Endothelial cell of hepatic sinusoid (primary cell): Measurements from ENCODE around the gene GGA3.

Experiments used
- in situ Hi-C: cut with HindIII; loops from 2 replicates; pipeline ENCODE4 v1.10.0; 2017; ENCODE audit warnings: low sequenced_read_pairs

GGA3 gene

DNA sequence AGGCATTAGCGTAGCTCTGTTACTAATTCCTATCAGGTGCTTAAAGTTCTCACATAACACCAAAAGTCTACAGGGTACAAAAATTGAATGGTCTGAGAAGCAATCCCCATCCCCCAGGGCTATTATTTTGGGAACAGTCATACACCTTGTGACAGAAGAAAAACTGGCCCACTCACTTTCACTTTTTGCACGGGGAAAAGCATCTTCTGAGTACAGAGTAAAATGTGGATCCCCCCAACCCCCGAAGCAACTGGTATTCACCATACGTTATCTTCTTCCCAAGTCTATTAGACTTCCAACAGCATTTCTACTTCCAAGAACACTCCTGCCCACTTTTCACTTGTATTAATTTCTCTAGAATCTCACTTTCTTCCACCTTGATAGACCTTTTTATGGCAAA lies 11.8 kb downstream of the GGA3 start:
- in situ Hi-C loops: no loop called here

DNA sequence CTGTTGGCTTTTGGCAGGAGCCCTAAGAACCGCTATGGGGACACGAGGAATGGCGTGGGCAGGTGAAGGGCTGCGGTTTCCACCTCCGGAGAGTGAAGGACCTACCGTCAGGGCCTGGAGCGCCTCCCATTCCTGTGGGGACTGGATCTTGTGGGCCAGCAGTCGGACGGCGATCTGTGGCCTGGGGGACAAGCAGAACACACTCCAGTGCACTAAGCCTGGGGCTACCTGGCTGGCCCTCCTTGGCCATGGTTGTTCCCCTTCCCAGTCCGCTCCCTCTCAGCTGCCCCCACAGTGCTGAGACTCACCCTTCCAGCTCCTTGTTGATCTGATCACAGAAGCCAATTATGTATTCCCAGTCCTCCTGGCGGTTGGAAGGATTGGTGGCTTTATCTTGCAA lies 15.0 kb downstream of the GGA3 start:
- in situ Hi-C loops: no loop called here

DNA sequence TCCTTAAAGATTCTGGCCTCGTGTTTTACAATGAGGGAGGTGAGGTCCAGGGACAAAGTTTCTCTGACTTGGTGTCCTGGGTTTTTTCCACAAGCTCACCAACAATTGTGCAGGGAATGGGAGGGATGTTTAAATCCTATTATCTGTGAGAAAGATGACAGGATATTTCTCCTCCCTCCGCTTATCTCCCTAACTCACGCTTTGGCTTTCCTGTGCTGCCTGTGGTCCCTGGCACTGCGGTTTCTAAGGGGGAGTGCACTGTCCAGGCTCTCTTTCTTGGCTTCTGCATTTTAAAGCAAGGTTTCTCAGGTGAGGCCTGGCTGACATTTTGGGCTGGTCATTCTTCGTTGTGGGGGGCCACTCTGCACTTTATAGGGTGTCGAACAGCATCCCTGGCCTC lies 16.4 kb downstream of the GGA3 start:
- in situ Hi-C loops: no loop called here

DNA sequence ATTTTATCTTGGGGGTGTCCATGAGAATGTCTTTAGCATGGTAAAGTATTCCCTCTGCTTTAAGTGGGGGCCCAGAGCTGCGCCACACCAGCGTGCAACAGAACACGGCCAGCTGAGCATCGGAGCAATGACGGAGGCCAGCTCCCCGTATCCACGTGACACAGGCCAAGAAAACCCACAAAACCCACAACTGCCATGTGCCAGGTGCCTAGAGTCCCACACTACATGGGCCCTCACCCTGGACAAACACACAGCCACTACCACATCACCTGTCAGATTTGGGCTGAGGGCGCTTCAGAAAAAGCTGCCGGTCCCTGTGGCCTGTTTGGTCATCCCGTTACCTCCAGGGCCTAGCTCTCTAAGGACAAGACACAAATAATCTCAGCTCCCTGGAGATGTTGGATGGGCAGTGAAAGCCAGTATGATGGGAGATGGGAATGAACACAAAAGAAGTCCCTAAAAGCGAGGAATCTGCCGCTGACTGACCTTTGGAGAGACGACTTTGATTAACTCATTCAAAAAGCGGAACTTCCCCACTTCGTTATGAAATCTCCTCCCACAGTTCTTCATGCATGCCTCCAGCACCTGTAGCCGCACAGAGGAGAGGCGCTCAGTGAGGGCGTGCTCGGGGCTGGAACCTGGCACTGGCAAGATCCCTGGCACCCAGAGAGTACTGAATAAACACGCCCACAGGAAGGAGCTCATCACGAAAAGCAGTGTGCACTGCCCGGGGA lies 17.1 kb downstream of the GGA3 start:
- in situ Hi-C loops: no loop called here

DNA sequence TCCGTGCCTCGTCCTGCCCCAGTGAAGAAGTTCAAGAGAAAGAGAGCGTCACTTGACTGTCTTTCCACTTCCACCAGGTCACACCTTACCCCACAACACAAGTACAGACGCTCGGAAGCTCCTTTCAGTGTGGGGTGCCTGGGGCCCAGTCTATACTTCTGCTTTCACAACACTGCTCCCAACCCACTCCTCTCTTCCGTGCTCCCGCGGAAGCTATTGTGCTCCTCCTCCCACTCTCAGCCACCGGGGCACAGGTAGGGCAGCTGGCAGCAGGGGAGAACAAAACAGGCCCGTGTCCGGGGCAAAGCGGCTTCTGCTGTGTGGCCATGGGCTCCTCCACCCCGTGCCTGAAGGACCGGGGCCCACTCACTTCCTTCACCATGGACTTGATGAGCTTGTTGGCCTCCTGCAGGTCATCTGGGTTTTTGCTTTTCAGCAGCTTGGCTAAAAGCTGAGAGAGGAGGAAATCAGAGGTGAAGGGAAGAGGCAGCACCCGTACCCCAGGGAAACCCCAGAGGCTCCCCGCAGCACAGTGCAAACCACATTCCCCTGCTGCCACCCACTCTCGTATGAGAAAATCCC lies 18.9 kb downstream of the GGA3 start:
- in situ Hi-C loops: no loop called here

DNA sequence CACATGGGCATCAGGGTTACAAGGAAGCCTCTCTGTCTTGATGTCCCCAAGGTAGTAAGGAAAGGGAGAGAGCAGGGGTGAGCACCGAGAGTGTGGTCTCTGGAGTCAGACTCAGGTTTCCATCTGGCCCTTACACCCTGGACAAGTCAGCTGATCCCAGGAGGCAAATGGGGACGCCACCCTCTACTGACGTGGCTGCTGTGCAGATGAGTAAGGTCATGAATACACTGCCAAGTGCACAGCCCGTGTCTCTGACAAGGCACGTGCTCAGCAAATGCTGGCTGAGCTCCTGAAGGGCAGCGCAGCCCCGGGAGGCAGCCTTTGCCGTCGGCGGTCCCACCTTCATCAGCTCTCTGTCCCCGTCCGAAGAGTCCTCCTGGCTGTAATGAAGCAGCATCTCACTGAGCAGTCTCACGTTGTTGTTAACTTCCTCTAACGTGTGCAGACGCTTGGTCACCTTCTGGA lies 19.4 kb downstream of the GGA3 start:
- in situ Hi-C loops: no loop called here

DNA sequence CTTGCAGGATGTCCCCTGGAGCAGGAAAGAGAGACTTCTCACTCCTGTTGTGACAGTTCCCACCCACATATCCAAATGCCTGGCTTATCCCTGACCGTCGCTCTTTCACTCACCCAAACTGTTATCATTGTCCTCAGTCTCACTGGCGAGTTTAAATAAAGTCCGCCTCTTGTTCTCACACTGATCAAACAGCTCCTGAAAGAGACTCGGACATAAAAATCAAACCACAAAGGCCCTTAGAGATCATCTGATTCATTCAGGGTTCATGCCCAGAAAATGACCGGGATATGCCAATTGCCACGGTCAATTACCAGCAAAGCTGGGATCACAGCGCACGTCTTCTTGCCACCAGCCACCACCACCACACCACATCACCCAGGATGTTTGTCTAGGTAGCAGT lies 19.9 kb downstream of the GGA3 start:
- in situ Hi-C loops: no loop called here

DNA sequence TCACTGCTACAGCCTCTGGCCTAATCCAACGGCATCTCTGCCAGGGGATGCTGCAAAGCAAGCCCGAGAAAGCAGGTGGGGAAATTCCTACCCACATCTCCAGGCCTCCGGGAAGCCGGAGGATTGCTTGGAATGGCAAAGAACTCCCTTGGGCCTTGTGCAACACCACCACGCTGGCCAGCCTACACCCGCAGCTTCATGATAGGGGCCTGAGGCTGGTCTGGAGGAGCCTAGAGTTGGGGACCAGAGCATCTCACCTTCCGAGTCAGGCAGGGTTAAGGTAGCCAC lies 20.3 kb downstream of the GGA3 start:
- in situ Hi-C loops: no loop called here

DNA sequence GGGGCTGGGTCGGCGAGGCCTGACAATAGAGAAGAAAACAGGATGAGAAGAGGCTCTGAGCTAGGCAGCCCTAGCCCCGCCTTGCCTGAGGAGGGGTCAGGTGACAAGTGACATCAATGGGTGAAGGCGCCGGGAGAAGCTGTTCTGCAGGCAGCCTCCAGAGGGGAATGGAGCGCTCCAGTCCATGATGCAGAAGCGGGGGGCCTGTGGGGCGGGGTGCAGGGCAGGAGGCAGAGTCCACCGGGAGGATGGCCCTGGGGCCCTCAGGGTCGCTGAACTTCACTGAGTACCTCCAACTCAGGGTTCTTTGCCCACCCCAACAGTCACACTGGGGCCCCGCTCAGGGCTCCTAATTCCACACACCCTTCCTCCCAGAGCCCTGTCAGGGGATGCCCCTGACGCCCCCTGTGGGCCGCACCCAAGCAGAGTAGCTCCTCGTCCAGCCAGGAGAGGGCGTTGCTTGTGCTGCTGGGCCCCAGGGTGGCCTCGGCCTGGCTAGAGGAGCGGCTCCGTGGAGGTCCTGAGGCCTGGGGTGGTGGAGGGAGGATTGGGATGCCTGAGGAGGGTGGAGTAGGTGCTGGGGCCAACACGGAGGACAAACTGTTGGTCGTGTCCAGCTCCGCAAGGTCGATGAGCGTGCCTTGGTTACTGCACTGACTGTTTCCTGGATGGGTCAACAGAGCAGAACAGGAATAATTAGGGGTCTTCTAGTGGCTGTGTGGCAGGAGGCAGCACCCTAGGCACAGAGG lies 20.8 kb downstream of the GGA3 start:
- in situ Hi-C loops: no loop called here

DNA sequence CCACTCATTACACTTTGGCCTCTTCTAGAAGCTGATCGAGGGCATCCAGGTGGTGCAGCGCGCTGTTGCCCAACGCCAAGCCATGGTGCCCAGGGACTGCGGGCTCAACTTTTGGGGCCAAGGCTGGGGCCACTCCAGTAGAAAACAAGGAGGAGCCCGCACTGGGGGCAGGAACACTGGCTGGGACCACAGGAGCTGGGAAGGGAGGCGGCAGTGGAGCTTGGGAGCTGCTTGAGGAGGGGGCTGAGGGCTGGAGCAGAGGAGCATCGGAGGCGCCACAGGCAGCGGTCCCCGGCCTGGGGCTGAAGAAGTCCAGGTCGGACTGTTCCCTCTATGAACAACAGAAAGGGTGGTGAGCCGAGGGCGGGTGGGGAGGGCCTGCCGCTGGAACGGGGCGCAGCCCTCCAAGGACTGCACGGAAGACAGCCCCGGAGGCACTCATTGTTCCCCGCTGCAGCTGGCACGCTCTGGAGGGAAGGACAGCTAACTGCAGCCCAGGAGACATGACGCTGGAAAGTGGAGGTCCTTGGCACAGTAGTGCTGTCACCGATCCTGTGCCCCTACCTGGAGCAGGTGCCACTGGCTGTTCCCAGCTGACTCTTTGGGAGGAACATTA lies 21.5 kb downstream of the GGA3 start:
- in situ Hi-C loops: no loop called here

DNA sequence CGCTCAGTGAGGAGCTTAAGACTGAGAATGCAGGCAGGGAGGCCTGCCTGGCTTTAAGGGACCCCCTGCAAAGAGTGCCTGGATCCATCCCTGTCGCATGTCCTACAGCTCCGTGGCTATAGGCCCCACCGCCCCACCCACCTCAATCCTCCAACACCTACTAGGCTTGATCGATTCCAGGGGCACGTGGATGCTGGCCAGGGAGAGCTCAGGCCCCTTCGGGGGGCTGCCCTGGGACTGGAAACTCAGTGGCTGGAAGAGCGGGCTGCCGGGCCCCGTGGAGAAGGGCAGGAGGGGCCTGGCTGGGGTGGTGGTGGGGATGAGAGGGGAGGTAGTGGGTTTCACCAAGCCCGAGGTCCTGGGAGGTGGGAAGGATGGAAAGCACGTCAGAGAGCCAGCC lies 22.2 kb downstream of the GGA3 start:
- in situ Hi-C loops: no loop called here

DNA sequence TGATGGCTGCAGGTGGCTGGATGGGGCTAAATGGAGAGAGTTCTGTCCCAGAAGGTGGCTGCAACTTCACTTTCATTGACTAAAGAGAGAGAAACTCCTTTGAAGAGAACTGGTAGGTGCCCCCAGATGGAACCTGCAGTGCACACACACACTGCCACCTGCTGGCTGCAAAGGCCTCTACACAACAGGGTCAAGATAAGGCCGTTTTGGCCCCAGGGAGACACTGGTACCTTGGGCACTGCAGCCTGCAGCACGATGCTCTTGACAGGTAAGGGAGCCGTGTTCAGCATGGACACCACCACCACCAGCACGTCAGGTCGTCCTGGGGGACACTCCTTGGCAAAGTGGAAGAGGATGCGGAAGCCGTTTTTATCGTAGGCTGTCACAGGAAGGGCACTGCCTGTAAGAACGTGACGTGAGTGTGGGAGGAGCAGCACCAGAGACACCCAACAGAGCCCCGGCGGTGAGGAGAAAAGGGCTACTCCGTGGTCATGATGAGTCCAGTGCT lies 22.7 kb downstream of the GGA3 start:
- in situ Hi-C loops: no loop called here

DNA sequence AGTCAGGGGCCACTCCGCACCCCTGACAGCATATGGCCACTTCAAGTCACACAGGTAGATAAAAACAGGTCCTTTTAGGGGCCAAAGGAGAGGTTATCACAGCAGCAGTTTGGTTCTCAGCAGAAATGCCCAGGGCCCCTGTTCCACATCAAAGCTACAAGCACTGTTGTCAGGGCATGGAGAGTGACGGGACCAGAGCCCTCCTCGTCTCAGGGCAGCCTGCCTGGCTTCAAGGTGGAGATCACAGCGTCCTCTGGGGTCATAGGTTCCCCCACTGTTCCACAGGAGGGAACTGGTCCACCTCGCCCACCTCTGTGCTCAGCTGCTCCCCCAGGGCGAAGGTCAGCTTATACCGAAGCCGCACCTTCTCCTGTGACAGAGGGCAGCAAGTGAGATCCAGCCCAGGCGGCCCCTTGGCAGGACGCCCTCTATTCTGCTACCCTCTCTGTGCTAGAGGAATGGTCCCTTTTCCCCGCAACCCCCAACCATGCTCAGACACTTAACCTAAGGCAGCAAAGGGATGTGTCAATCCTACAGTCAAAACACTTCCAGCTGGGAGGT lies 23.3 kb downstream of the GGA3 start:
- in situ Hi-C loops: no loop called here

DNA sequence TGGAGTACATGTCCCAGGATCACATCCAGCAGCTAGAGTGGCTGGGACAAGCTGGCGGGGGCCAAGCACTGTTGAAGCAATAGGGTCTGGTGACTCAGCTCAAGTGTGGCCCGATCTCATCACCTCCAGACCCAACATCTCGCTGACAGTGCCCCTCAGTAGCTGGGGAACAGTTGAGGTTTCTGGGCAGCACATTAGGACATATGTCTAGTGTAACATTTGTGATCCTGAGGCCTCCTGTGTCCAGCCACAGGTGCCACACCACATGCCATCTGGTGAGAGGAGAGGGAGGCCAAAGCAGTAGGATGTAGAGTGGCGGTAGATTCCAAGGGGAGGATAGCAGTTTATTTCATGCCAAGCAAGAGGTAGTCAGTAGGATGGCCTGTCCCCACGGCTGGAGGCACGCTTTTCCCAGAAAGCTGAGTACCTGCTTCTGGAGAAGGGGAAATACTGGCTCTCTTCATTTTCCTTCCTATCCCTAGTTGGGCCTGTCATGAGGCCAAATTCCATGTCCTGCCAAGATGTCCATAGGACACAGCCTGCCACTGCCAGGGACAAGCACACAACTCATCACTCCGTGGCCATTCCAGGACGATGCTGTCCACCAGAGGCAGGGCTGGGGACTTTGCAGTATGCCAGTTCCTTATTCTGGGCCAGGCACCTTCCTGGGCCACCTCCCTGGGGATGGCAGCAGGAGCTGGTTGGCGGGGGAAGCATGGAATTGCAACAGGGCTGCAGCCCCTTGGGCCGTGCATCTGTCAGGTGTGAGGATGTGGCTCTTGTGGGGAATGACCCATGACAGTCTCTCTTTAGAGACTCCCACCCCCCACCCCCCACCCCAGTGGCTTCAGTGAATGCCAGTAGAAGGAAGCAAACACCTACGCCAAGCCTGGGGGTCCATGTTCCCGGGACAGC lies 24.0 kb downstream of the GGA3 start:
- in situ Hi-C loops: no loop called here

DNA sequence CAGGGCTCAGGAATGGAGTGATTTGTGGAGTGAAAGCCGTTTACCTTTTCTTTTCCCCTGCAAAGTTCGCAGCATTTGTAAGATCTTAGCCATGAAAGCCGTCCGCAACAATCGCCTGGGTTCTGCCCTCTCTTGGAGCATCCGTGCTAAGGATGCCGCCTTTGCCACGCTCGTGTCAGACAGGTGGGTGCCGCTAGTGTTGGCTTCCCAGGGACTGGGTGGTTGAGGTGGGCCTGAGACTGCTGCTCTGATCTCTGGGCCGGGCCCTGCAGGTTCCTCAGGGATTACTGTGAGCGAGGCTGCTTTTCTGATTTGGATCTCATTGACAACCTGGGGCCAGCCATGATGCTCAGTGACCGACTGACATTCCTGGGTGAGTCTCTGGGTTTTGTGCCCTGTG lies 28.6 kb downstream of the GGA3 start:
- in situ Hi-C loops: no loop called here

DNA sequence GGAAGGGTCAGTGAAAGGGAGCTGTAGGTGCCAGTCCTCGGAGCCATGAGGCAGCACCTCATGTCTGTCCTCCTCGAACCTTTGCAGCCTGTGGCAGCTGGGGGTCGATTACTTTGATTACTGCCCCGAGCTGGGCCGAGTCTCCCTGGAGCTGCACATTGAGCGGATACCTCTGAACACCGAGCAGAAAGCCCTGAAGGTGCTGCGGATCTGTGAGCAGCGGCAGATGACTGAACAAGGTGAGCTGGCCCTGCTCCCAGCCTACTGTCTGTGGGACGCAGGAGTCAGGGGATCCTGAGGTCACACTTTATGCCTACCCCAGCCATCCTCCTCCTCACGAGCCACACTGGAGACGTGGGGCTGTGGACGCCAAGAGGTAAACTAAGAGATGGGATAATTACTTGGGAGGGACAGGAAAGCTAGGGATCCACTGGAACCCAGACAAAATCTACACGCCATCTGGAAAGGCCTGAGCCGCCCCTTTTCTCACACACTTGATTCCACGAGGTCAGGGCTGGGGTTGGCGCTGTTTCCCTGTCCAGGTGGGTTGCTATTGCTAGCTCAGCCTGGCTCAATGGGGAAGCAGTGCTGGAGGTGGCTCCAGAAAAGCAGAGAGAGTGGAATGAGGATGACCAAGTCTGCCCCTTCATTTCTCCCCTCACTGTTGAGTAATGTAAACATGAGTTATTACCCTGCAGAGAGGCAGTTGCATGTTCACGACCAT lies 29.5 kb downstream of the GGA3 start:
- in situ Hi-C loops: no loop called here

DNA sequence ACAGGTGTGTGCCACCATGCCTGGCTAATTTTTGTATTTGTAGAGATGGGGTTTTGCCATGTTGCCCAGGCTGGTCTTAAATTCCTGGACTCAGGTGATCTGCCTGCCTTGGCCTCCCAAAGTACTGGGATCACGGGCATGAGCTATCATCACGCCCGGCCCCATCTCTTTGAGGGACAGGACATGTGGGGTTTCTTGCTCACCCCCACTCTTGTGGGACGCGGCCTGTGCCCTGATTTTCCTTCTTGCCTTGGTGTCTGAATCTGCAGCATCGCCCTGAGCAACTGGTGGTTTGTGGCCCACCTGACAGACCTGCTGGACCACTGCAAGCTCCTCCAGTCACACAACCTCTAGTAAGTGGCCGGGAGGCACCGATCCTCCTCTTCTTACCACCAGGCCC lies 30.3 kb downstream of the GGA3 start:
- in situ Hi-C loops: no loop called here

DNA sequence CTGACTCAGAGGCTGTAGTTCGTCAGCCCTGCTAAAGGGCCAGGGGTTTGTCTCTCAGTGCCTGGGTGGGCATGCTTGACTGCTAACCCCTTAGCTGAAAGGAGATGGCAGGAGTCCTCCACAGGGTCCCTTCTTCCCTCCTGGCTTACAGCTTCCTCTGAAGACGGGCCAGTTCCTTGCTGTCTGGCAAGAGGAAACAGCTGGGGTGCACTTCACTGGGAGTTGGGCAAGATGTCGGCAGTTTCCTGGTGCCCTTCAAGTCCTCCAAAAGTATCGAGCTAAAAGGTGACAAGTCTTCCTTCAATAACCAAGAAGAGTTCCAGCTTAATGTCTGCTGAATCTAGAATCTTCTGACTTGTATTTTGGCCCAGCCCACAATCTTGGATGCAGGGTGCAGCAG lies 32.6 kb downstream of the GGA3 start:
- in situ Hi-C loops: no loop called here

DNA sequence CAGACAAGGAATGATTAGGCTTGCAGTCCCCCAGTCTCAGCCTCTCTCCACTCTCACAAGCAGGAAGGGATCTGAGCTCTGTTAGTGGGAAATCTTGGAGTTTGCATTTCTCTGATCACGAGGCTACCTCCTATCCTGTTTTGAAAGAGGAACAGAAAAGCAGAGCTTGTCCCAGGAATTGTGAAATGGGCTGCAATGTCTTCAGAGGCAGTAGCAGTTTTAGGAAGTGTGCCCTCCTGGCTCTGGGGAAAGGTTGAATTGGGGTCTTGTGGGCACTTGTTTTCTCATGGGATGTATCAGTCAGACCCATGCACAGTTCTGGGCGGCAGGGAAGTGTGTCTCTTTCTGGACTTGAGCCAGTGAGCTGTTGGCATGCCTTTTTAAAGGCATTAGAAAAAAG lies 33.1 kb downstream of the GGA3 start:
- in situ Hi-C loops: no loop called here

DNA sequence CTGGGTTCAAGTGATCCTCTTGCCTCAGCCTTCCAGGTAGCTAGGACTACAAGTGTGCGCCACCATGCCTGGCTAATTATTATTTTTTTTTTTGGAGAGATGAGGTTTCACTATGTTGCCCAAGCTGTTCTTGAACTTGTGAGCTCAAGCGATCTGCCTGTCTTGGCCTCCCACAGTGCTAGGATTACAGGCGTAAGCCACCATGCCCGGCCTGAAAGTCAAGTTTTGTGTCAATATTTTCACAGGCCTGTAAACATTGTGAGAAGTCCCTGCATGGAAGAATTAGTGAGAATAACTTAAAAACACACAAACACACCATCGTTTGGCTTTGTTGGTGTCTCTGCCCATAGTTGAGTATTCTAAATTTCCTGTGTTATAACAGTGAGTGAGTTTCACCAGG lies 33.7 kb downstream of the GGA3 start:
- in situ Hi-C loops: no loop called here
